Measurements from ENCODE around the gene PRKCZ.

The PRKCZ gene

DNA sequence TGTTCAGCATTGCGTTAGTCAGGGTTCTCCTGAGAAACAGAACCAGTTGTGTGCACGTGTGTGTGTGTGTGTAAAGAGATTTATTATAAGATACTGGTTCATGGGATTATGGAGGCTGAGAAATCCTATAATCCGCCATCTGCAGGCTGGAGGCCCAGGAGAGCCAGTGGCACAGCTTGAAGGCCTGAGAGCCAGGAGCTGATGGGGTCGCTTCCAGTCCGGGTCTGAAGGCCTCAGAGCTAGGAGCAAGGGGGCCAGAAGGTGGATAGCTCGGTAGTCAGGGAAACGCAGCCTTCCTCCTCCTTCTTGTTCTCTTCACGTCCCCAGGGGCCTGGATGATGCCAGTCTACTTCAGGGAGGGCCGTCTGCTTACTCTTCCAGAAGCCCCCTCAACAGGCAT lies 106.7 kb downstream of the PRKCZ start:
- TF ChIP-seq, protein P1, sequence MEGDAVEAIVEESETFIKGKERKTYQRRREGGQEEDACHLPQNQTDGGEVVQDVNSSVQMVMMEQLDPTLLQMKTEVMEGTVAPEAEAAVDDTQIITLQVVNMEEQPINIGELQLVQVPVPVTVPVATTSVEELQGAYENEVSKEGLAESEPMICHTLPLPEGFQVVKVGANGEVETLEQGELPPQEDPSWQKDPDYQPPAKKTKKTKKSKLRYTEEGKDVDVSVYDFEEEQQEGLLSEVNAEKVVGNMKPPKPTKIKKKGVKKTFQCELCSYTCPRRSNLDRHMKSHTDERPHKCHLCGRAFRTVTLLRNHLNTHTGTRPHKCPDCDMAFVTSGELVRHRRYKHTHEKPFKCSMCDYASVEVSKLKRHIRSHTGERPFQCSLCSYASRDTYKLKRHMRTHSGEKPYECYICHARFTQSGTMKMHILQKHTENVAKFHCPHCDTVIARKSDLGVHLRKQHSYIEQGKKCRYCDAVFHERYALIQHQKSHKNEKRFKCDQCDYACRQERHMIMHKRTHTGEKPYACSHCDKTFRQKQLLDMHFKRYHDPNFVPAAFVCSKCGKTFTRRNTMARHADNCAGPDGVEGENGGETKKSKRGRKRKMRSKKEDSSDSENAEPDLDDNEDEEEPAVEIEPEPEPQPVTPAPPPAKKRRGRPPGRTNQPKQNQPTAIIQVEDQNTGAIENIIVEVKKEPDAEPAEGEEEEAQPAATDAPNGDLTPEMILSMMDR (IDR thresholded peaks at IDR 0.05; ENCODE audit: borderline replicate concordance, control extremely low read depth, extremely low read depth, insufficient read depth, missing control alignments): no peak
- DNase-seq (ENCODE audit: low spot score): no peak
- in situ Hi-C loops (cut with MboI; ENCODE audit: low sequenced_read_pairs, unreplicated experiment): no loop called here

DNA sequence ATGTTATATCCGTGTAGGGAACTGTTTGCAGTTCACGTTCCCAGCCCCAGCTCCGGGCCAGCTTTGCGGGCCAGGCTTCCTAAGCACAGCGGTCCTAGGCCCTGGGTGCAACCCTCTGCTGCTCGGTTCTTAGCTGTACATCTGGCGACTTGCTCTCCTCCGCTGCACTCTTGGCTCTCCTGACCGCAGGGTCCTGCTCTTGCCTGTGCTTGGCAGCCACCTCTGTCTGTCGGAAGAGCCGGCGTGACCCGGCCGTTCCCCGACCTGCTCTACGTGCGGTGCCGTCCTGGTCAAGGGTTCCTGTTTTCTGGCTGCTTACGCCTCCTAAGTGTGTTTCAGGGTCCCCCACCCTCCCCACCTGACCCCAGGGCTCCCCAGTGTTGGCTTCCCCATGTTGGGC lies 107.6 kb downstream of the PRKCZ start:
- in situ Hi-C loops (cut with MboI; ENCODE audit: low sequenced_read_pairs, unreplicated experiment): no loop called here
- TF ChIP-seq, protein P1 (IDR thresholded peaks at IDR 0.05; ENCODE audit: borderline replicate concordance, control extremely low read depth, extremely low read depth, insufficient read depth, missing control alignments): no peak
- no peak for DNase-seq (ENCODE audit: low spot score)

DNA sequence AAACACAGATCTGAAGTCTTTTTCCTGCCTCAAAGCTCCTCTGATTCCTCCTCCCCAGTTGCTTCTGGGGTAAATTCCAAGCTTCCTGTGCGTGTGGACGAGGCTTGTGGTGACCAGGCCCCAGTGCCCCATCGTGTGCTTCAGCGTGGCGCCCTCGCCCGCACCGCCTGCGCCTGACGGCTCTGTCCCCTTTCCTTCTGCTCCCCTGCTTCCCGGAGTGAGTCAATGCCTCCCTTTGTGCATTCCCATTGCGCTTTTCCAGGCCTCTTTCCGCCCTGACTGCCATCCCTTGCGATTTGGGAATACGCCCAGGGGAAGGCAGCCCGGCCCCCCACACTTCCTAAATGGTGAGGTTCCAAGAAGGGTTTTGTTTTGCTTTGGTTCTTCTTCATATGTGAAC lies 108.1 kb downstream of the PRKCZ start:
- TF ChIP-seq, protein P1 (IDR thresholded peaks at IDR 0.05; ENCODE audit: borderline replicate concordance, control extremely low read depth, extremely low read depth, insufficient read depth, missing control alignments): no peak
- in situ Hi-C loops (cut with MboI; ENCODE audit: low sequenced_read_pairs, unreplicated experiment): no loop called here
- no peak for DNase-seq (ENCODE audit: low spot score)

DNA sequence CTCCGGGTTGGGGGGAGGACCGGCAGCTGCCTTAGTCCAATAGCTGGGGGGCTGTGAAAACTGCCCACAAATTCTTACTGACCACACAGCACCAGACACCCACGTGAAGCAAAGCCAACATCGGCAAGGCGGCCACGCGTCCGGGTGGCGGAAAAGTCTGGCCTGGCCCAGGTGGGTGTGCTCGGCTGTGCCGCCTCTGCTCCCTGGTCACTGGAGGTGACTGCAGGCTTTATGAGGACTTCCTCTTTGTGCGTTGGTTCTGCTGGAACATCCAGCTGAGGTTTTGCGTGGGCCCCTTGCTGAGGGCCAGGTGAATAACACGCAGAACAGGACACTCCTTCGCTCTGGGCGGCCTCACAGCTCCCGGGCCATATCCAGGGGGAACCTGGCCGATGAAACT lies 108.9 kb downstream of the PRKCZ start:
- TF ChIP-seq, protein P1 (IDR thresholded peaks at IDR 0.05; ENCODE audit: borderline replicate concordance, control extremely low read depth, extremely low read depth, insufficient read depth, missing control alignments): no peak
- DNase-seq (ENCODE audit: low spot score): no peak
- in situ Hi-C loops (cut with MboI; ENCODE audit: low sequenced_read_pairs, unreplicated experiment): no loop called here

DNA sequence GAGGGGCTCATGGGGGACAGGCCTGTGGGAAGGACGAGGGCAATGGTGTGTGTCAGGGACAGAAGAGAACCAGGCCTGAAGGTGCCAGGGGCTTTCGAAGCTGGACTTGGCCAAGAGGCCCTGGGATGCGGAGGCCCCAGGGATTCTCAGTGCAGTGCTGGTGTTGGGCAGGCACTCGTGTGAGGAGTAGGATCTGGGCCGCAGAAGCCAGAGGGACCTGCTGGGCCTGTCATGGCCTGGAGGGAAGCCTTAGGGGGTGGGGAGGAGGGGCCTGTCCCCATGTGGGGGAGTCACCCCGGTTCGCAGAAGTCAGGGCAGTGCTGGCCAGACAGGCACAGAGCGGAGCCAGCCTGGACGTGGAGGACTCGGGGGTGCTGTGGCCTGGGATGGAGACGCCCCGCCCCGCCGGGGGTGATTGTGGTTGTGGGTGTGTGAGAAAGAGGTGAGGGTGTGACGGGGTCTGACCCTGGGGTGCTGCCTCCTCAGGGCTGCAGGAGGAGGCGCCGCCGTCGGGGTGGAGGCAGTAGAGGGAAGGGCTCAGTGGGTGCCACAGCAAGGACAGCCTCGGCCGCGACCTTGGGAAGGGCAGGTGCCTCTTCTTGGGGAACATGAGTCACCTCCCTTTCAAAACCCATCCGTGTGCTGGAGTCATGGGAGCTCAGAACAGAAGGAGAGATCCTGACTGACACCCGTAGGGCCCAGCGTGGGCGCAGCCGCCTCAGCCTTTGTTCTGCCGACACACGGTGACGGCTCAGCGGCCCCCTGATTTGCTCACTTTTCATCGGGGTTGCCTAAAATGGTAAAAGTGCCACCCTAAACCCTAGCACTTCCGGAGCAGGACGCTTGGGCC lies 110.5 kb downstream of the PRKCZ start:
- in situ Hi-C loops (cut with MboI; ENCODE audit: low sequenced_read_pairs, unreplicated experiment): no loop called here
- TF ChIP-seq, protein P1 (IDR thresholded peaks at IDR 0.05; ENCODE audit: borderline replicate concordance, control extremely low read depth, extremely low read depth, insufficient read depth, missing control alignments): no peak

DNA sequence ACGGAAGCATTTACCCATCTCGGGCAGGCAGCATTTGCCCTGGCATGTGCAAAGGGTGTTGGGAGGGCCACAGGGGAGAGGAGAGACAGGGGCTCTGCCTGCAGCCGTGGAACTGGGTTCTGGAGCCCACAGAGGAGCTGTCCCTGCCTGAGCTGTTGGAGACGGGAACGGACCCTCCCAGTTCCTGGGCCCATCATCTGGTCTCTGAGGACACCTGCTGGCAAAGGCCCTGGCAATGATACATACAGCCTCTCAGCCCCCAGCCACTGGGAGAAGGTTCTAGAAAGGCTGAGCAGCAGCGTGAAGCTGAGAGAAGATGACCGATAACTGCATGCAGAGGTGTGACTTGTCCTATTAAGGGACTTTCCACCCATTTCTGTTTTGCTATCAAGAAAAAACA lies 113.0 kb downstream of the PRKCZ start:
- TF ChIP-seq, protein P1 (IDR thresholded peaks at IDR 0.05; ENCODE audit: borderline replicate concordance, control extremely low read depth, extremely low read depth, insufficient read depth, missing control alignments): no peak
- in situ Hi-C loops (cut with MboI; ENCODE audit: low sequenced_read_pairs, unreplicated experiment): no loop called here
- DNase-seq (ENCODE audit: low spot score): no peak

More for the DNA sequence above, 110.5 kb downstream of the PRKCZ start:
- DNase-seq (ENCODE audit: low spot score): no peak

Measured in GM13976 (cell line).